Hepatocyte (in vitro differentiated cells): Measurements from ENCODE around the gene PDE4B. TPM values are rescaled to one million over a fixed set of nuclear protein-coding genes. Genes with fewer than 3 reads are reported as not detected.

ENCODE experiments used
- DNase-seq: peaks from one replicate; pipeline ENCODE4 v3.0.0-alpha.2; 2016; ENCODE audit warnings: low spot score
- H2AFZ ChIP-seq: fragments of 200-600 bp; sonication (generic); 2 replicates; pipeline ENCODE4 v1.6.0; 2016; ENCODE audit warnings: antibody characterized with exemption, mild to moderate bottlenecking
- H3K27ac ChIP-seq: fragments of 200-600 bp; sonication (generic); 2 replicates; pipeline ENCODE4 v1.5.1; 2016; ENCODE audit warnings: mild to moderate bottlenecking
- H3K27me3 ChIP-seq: fragments of 200-600 bp; sonication (generic); 2 replicates; pipeline ENCODE4 v1.6.1; 2016
- H3K36me3 ChIP-seq: fragments of 200-600 bp; sonication (generic); replicated peaks from 2 replicates; pipeline ENCODE4 v1.5.1; 2016; ENCODE audit warnings: low read depth; ENCODE audit not compliant: insufficient read depth
- H3K4me1 ChIP-seq: fragments of 200-600 bp; sonication (generic); 2 replicates; pipeline ENCODE4 v1.5.1; 2016; ENCODE audit warnings: mild to moderate bottlenecking, moderate library complexity; ENCODE audit not compliant: insufficient read depth
- H3K4me2 ChIP-seq: fragments of 200-600 bp; sonication (generic); 2 replicates; pipeline ENCODE4 v1.6.0; 2016
- H3K4me3 ChIP-seq: fragments of 200-600 bp; sonication (generic); 2 replicates; pipeline ENCODE4 v1.5.1; 2016; ENCODE audit warnings: mild to moderate bottlenecking
- H3K79me2 ChIP-seq: fragments of 200-600 bp; sonication (generic); 2 replicates; pipeline ENCODE4 v1.6.0; 2017; ENCODE audit warnings: mild to moderate bottlenecking
- H3K9me2 ChIP-seq: fragments of 200-600 bp; sonication (generic); replicated peaks from 2 replicates; pipeline ENCODE4 v1.6.0; 2017; ENCODE audit warnings: mild to moderate bottlenecking; ENCODE audit not compliant: insufficient read depth
- H3K9me3 ChIP-seq: fragments of 200-600 bp; sonication (generic); 2 replicates; pipeline ENCODE4 v1.5.1; 2016; ENCODE audit warnings: low read depth, mild to moderate bottlenecking
- H4K20me1 ChIP-seq: fragments of 200-600 bp; sonication (generic); 2 replicates; pipeline ENCODE4 v1.6.0; 2016; ENCODE audit warnings: mild to moderate bottlenecking; ENCODE audit not compliant: insufficient read depth, poor library complexity, severe bottlenecking
- EZH2 ChIP-seq: fragments of 200-600 bp; sonication (generic); IDR thresholded peaks from 2 replicates; pipeline ENCODE4 v1.6.1; 2016; ENCODE audit warnings: antibody characterized with exemption, mild to moderate bottlenecking, borderline replicate concordance
- EZH2phosphoT487 ChIP-seq: fragments of 200-600 bp; sonication (generic); IDR thresholded peaks from one replicate; pipeline ENCODE4 v1.6.1; 2018; ENCODE audit warnings: antibody characterized with exemption, mild to moderate bottlenecking, low read depth, moderate library complexity; ENCODE audit not compliant: unreplicated experiment, severe bottlenecking
- WGBS: methylation state at CpG from one replicate; pipeline ENCODE4 v1.1.6; 2016; ENCODE audit warnings: low lambda C conversion rate; ENCODE audit errors: missing lambda C conversion rate; 5-methylcytosine and 5-hydroxymethylcytosine counted together
- polyA plus RNA-seq: library from polyadenylated mRNA; unstranded; fragments of >200 nt; fragmentation: Nextera tagmentation; extraction: Ambion mirVana; gene quantifications from 2 replicates; pipeline ENCODE4 v1.2.1, GENCODE V29; 2016
- total RNA-seq: library from RNA; depleted of rRNA; stranded (reverse); fragments of >200 nt; gene quantifications from 2 replicates; pipeline ENCODE4 v1.2.3, GENCODE V29; 2014
- TF ChIP-seq, protein P1 (sequence below): fragments of 200-600 bp; sonication (generic); IDR thresholded peaks from 2 replicates; pipeline ENCODE4 v1.5.1; 2016; ENCODE audit warnings: antibody characterized with exemption, mild to moderate bottlenecking; ENCODE audit not compliant: poor library complexity

PDE4B gene
- total and polyA plus RNA-seq, 2 experiments from 2014 or later = 1.8 to 3.4 TPM

DNA sequence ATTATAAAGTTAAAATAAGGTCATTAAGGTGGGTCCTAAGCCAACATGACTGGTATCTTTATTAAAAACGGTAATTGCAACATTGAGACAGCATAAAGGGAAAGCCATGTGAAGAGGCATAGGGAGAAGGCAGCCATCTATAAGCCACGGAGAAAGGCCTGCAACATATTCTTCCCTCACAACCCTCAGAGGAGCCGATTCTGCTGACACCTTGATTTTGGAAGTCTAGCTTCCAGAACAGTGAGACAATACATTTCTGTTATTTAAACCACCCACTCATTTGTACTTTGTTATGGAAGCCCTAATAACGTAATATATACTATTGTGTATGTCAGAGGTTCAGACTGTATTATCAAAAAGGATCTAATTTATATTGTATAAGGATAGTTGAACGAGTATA lies 190.8 kb downstream of the PDE4B start:
- no peaks in the 10 kb centered on the region for H4K20me1 ChIP-seq
- no peaks in the 10 kb centered on the region for H3K79me2 ChIP-seq
- no peaks in the 10 kb centered on the region for H3K4me1 ChIP-seq
- H3K9me3 ChIP-seq = no peaks in the 10 kb centered on the region
- no peak overlapping the region for H3K4me2 ChIP-seq
- no peak for DNase-seq
- no peak overlapping the region for H3K27ac ChIP-seq
- H3K27me3 ChIP-seq = no peaks in the 10 kb centered on the region
- H3K9me2 ChIP-seq = no peaks in the 10 kb centered on the region
- TF ChIP-seq EZH2 = no peak
- TF ChIP-seq, protein P1, sequence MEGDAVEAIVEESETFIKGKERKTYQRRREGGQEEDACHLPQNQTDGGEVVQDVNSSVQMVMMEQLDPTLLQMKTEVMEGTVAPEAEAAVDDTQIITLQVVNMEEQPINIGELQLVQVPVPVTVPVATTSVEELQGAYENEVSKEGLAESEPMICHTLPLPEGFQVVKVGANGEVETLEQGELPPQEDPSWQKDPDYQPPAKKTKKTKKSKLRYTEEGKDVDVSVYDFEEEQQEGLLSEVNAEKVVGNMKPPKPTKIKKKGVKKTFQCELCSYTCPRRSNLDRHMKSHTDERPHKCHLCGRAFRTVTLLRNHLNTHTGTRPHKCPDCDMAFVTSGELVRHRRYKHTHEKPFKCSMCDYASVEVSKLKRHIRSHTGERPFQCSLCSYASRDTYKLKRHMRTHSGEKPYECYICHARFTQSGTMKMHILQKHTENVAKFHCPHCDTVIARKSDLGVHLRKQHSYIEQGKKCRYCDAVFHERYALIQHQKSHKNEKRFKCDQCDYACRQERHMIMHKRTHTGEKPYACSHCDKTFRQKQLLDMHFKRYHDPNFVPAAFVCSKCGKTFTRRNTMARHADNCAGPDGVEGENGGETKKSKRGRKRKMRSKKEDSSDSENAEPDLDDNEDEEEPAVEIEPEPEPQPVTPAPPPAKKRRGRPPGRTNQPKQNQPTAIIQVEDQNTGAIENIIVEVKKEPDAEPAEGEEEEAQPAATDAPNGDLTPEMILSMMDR = no peak
- TF ChIP-seq EZH2phosphoT487 = no peak
- WGBS = 86% methylated on average over 5 of the region's 5 CpGs
- no peaks in the 10 kb centered on the region for H3K36me3 ChIP-seq
- no peak overlapping the region for H2AFZ ChIP-seq
- no peak overlapping the region for H3K4me3 ChIP-seq

DNA sequence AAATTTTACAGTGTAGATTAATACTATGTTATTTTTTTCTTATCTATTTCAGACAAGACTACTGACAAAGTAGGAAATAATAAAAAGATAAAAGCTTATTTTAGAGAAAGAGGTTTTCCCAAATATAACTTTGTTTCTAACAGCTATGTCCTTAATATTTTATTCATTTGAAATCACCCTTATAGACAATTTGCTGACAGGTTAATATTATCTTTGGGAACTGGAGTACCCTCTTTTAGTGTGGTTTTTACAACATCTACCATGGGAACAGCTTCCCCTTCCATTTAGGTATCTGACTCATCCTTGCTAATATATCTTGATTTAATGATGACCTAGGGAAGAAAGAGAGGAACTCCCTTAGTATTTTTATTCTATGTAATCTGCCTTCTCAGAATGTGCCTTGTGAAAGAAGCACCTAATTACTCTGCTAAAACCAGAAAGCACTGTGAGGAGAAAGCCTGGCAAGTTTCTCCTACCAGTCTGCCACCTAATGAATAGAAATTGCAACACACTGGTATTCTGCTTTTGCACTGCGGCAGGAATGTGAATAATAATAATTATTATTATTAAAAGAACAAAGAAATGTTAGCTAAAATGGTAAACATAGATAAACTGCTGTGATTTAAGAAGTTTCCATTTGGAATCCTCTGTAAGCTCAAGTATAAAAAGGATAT lies 192.8 kb downstream of the PDE4B start:
- Histone ChIP-seq H3K9me3 (no peaks in the 10 kb centered on the region), H3K36me3 (no peaks in the 10 kb centered on the region), H3K4me1 (no peaks in the 10 kb centered on the region), H3K27me3 (no peaks in the 10 kb centered on the region), H3K4me3 (no peak overlapping the region), H3K27ac (no peak overlapping the region), H2AFZ (no peak overlapping the region), H3K9me2 (no peaks in the 10 kb centered on the region), H4K20me1 (no peaks in the 10 kb centered on the region), H3K4me2 (no peak overlapping the region), H3K79me2 (no peaks in the 10 kb centered on the region)
- TF ChIP-seq EZH2phosphoT487 = no peak
- TF ChIP-seq EZH2 = no peak
- TF ChIP-seq, protein P1 = no peak
- WGBS = 89% methylated on average over 1 of the region's 1 CpG
- DNase-seq = no peak

DNA sequence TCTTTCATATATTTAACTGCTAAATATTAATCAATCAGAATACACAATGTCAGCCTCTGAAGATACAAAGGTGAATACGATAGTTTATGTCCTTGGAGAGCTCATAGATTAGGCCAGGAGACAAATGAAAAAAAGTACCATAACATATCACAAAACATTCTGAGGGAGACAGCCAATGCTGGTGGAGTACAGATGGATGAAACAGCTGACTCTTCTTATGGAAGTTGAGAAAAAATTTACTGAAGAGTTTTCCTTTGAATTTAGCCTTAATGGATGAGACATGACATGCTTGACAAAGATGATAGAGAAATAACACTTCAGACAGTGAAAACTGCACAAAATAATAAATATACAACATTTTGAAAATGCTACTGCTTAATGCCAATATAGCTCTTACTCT lies 193.5 kb downstream of the PDE4B start:
- Histone ChIP-seq H3K4me2 (no peak overlapping the region), H3K36me3 (no peaks in the 10 kb centered on the region), H3K9me3 (no peaks in the 10 kb centered on the region), H3K4me3 (no peak overlapping the region), H3K27ac (no peak overlapping the region), H4K20me1 (no peaks in the 10 kb centered on the region), H3K4me1 (no peaks in the 10 kb centered on the region), H2AFZ (no peak overlapping the region), H3K9me2 (no peaks in the 10 kb centered on the region), H3K79me2 (no peaks in the 10 kb centered on the region), H3K27me3 (no peaks in the 10 kb centered on the region)
- WGBS = 88% methylated on average over 1 of the region's 1 CpG
- no peak for TF ChIP-seq EZH2
- no peak for TF ChIP-seq EZH2phosphoT487
- TF ChIP-seq, protein P1 = no peak
- no peak for DNase-seq
